ENCODE results near the gene KIDINS220. TPM values are rescaled to one million over a fixed set of nuclear protein-coding genes. Genes with fewer than 3 reads are reported as not detected.
"Not testable (repeated sequence)": the region's sequence is repeated elsewhere in the genome, so short reads cannot be mapped to it uniquely, and the experiment has no call there.

Gene KIDINS220
- total RNA-seq, 1 donor, result 52.2 TPM

DNA sequence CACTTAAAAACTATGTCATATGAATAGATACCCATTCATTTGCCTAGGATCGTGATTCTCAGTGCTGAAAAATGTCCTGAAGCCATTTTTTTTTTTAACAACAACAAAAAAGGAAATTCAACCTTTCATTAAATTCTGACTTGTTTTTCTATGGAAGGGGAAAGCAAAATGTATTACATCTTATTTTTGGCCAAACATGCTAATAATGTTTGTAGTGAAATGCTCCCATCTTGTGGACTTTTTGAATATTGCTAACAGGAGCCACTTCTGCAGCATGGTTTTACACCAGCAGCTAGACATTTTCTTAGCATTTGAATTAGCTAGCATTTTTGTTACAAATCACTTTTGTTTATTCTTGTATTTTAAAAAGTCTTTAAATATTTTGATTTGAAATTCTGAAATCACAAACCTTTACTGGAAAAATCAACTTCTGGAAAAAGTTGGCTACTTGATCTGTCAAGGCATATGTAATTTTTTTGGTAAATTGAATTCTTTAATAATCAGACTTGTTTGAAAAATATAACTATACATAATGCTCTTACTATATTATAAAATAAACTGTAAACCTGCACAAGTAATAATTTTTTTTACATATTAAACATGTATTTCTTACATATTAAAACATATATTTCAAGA, 75.8 kb downstream of the KIDINS220 start:
- DNase-seq (ENCODE audit: low read depth in 2 of 3, low spot score in 2 of 3), result peak in 2 of 3 donors; percentile 30 to 73

DNA sequence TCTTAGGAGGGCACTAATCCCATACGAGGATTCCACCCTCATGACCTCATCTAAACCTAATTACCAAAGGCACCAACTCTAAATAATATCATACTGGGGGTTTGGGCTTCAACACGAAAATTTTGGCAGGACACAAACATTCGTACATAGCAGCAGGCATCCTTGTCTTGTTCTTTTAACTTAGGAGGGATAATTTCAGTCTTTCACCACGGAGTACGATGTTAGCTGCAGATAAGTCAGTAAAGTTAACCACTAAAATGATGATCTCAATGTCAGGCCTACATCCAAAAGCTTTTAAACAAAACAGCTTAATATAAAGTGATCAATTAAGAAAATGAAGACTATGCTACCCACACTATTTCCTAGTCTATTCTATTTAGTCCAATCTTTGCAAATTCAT, 80.7 kb downstream of the KIDINS220 start:
- no peak for DNase-seq (ENCODE audit: low read depth in 2 of 3, low spot score in 2 of 3)

DNA sequence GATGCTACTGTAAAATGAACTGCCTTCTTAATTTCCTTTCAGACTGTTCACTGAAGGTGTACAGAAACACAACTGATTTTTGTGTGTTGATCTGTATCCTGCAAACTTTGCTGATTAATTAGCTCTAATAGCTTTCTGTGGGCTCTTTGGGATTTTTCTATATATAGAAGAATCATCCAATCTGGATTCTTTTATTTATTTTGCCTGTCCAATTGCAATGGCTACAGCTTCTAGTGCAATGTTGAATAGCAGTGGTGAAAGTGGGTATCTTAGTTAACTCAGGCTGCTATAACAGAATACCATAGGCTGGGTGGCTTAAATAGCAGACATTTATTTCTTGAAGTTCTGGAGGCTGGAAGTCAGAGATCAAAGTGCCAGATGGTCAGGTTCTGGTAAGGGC, 81.2 kb downstream of the KIDINS220 start:
- DNase-seq (ENCODE audit: low read depth in 2 of 3, low spot score in 2 of 3), result no peak

DNA sequence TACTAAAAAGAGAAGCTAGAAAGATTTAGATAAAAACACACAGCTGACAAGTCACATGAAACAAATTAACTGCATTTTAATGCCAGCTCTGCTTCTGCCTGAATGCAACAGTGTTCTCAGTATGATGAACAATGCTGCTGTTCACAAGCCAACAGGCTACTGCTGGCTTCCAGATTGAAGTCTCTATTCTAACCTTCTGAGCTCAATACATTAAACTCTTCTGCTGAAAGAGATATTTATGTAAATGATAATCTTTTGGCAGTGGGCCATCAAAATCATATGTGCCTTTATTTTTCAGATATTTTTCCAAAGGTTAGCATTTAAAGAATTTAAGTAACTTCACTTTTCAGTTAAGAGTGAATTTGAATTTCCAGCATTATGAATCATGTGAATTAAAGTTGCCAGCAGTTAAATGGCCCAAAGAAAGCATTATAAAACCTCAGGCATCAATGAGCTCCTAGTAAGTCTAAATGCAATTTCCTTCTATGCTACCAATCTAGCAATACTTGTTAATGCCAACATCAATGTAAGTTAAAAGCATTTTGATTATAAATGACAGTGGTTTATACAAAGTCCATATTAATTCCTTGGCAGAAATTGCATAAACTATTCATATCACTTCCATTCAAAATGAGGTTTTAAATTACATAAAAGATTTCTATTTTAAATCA, 83.2 kb downstream of the KIDINS220 start:
- DNase-seq (ENCODE audit: low read depth in 2 of 3, low spot score in 2 of 3), result no peak

DNA sequence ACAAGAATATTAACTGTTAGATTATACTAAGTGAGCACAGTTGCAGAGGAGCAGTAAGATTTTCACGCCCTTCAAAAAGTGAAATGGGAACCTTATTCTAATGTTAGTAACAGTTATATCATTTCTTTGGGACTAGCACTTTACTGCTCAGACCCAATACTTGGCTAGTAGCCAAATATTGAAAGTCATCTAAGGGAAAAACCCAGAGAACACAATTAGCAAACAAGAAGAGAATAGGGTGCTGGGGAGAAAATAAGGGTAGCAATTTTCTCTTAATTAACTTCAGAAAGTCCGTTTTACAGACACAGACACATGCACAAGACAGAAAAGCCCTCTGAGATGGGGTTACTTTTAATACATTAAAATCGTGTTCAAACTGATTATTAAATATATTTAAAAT, 83.8 kb downstream of the KIDINS220 start:
- DNase-seq (ENCODE audit: low read depth in 2 of 3, low spot score in 2 of 3), result no peak

DNA sequence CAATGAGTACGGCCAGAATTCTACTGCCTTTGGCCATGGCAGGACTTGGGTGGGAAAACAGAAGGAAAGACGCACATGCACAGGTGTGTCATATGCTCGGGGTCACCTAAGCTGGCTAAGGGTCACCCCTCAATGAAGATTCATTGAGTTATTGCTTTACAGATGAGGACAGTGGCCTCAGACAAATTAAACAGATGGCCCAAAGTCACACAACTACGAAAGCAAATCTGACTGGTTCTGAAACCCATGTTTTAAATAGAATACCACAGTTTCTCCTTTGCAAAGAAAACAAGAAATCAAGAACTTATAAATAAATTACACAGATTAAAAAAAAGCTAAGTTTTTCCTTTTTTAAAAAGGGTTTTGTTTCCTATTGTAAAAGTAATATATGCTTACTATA, 85.0 kb downstream of the KIDINS220 start:
- DNase-seq (ENCODE audit: low read depth in 2 of 3, low spot score in 2 of 3), result no peak

DNA sequence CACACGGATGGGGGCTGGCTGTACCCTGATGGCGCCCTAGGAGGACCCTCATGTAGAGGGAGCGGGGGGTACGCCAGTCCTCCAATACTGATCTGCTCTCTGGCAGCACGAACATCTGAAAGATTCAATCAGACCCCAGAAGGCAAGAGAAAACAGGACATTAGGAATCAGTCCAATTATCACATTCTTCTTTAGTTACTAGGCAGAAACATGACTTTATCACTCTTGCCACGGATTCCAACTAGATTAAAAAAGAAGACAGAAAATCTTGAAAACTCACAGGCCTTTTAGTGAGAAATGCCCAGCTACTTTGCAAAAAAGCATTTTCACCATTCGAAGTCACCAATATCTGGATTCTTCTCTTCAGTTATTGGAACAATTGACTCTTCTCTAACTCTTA, 87.2 kb downstream of the KIDINS220 start:
- no peak for DNase-seq (ENCODE audit: low read depth in 2 of 3, low spot score in 2 of 3)

DNA sequence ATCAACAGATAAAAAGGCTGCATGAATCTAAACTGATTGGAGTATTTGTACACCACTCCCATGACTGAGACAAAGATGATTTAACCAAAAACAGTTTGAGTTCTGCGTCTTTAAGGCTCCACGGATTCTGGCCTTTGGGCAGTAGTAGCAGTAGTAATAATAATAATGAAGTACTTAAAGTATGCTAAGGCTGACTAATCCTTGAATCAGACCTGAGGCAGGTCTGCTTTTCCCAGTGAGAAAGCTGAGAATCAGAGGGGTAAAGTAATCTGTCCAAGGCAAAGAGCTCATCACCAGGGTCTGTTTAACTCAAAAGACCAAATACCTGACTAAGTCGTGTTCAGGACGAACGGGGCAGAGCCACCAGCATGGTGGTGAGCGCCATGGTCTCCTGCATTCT, 94.2 kb downstream of the KIDINS220 start:
- no peak for DNase-seq (ENCODE audit: low read depth in 2 of 3, low spot score in 2 of 3)

DNA sequence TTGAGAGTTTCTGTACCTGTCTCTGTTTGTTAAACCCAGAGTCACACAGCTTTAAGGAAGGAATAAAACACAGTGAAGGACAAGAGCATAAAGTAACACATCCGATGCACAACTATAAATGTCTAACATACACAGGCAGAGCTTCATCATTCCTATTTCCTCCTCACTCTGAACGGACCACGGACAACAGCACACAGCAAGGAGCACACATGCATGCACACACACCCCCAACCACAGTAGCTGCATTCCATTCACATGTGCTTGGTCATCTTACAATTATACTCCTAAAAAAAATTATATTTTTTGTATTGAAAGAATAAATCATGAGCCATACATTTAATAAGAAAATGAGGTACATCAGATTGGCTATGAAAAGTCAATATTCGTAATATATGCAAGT, 97.3 kb downstream of the KIDINS220 start:
- no peak for DNase-seq (ENCODE audit: low read depth in 2 of 3, low spot score in 2 of 3)

DNA sequence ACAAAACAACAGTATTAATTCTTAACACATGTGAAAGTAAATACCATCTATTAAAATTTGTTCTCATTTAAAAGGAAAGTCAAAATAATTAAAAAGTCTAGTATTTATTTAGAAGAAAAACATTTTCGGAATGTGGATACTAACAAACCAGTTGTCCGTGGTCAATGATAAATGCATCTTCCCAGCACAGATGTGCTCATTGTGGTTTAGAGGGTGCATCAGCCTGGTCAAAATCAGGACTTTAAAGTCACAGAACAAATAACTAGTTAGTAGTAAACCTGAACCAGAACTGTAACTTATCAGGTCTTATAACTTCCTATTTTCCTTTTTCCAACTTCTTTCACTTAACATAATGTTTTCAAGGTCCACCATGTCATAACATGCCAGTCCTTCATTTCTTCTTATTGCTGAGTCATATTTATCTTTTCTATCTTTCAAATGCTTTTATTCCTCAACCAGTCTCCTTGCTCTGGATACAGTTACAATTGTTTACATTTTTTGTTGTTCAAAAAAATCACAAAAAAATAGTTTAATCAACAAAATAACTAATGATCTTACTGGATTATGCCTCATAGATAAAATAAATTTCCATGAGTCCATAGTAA, 99.7 kb downstream of the KIDINS220 start:
- no peak for DNase-seq (ENCODE audit: low read depth in 2 of 3, low spot score in 2 of 3)

DNA sequence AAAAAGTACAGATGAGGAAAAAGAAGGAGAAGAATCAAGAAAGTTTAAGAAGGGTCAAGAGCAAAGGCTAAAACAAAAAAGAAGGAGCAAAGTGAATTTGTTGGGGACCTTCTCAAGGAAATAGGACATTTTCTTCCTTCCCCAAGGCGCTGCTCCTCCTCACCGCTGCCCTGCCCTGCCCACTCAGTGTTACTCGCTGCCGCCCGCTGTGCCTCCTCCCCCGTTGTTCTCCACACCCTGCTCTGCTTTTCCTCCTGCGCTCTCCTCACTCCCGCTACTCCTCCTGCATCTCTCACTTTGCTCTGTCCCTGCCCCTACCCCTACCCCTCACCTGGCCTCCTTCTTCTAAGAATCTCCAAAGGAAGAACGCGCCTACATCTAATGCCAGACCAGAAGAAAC, 104.8 kb downstream of the KIDINS220 start:
- DNase-seq (ENCODE audit: low read depth in 2 of 3, low spot score in 2 of 3), result no peak

DNA sequence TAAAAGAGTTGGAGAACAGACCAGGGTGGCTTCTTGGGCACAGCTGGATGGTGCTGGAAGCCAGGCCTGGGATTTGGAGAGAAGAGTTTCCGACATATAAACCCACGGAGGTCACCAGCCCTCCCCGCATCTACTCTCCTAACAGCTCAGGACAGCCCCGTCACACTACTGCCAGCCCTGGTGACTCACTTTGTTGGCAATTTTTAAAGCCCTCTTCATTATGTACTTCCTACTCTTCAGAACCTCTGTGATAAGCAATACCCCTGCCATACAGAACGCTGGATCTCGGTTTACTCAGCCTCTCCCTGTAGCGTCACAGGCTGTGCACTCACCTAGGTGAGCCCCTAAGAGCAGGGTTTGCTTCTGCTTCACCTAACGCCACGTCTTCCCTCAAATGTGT, 107.5 kb downstream of the KIDINS220 start:
- DNase-seq (ENCODE audit: low read depth in 2 of 3, low spot score in 2 of 3), result no peak

DNA sequence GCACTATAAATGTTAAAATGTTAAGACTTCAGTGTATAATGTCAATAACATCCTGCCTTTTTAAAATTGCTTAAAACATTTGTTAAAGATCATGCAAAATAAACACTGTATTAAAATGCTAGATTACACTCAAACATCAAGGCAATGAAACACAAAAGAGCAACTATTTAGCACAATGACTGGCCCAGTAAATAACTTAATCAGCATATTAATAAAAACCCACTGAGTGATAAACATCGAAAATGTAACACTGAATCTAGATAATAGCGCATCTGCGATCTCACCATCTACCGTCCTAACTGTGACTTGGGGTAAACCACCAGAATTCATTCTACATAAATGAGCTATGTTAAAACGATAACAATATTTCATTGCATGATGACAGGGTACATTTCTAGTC, 108.3 kb downstream of the KIDINS220 start:
- DNase-seq (ENCODE audit: low read depth in 2 of 3, low spot score in 2 of 3), result not testable (repeated sequence)

DNA sequence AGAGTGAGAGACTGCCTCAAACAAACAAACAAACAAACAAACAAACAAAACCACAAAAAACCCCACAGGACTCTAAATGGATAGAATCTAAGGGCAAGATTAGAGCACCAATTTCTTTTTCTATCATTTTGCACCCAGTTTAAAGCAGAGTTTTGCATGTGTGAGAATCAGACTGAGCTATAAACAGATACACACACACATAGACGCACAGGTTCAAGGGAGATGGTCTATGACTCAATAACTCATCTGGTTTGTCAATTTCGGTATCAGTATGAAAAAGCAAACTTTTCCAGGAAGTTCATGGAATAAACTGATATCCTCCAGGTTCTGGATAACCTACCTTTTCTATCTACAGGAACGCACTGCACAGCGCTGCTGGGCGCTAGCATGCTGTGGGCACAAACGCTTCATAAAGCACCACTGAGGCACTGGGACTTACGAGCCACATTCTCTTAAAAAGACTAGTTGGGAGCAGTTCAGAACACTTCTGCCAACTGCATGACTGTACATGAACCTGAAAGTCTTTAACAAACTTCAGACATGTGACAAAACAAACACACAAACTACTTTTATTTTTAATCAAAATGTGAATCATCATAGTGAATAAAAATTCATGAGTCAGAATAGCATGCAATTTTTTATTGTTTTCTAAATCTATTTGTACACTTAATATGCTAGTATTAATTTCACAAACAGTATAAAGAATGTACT, 109.0 kb downstream of the KIDINS220 start:
- no peak for DNase-seq (ENCODE audit: low read depth in 2 of 3, low spot score in 2 of 3)

DNA sequence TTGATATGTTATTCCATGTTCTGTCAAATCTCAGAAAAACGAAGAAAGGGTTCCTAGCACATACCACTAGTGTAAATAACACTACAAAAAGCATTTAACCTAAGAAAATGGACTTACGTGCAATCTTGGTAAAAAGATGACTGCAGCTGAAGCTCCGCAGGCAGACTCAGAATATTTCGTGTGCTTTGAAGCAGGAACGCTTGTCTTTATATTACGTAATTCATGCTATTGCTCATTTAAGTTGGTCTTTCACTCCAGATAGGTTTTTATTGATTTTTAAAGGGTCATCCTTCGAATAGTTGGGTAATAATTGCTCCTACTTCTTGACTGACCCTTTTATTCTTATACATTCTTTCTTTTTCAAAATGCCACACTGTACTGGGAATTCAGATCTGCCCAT, 111.6 kb downstream of the KIDINS220 start:
- no peak for DNase-seq (ENCODE audit: low read depth in 2 of 3, low spot score in 2 of 3)

DNA sequence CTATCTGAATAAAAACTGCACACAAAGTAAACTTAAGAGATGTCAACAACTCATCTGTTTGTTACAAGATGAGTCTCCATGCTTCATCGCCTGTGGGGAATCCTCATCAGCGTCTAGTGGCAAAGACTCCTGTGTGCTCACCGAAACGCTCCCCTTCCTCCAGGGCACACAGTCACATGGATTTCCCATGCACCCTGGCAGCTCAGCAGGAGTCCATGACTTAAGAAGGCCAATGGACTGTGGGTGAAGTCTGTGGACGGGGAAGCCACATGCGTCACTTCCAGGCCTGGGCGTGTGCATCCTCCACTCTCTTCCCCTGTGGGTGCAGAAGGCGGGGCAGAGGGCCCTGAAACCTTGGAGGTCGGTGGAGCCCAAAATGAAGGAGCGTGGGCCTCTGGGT, 114.4 kb downstream of the KIDINS220 start:
- DNase-seq (ENCODE audit: low read depth in 2 of 3, low spot score in 2 of 3), result no peak

DNA sequence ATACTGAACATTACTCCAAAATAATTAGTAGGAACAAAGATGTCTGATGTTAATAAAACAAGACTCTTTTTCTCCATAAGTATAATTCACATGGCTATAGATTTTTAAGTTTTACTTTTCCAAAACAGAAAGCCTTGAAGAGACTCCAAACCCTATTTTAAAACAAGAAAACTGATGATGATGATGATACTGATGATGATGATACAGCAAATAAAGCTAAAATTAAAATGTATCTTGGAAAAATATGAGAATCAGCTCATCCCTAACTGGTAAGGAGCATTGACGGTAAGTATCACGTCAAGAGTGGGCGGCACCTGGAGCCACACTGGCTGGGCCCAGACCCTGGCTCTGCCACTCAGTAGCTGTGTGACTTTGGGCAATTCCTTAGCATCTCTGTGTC, 116.0 kb downstream of the KIDINS220 start:
- DNase-seq (ENCODE audit: low read depth in 2 of 3, low spot score in 2 of 3), result no peak

DNA sequence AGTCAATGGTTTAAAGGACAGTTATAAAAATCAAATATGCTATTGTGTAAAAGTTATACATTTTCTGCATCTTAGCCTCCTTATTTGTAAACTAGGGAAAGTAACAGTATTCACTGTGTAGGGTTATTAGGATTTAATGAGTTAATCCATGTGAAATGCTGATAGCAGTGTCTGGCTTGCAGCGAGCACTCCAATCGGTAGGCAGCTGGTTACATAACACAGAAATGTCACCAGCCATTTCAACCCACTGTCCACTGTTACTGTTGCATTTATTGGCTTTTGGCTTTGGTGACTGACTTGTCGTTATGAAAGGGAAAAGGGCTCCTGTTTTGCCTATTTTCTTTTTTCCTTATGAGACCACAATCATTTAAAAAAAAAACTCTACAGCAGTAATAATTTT, 116.7 kb downstream of the KIDINS220 start:
- DNase-seq (ENCODE audit: low read depth in 2 of 3, low spot score in 2 of 3), result no peak

DNA sequence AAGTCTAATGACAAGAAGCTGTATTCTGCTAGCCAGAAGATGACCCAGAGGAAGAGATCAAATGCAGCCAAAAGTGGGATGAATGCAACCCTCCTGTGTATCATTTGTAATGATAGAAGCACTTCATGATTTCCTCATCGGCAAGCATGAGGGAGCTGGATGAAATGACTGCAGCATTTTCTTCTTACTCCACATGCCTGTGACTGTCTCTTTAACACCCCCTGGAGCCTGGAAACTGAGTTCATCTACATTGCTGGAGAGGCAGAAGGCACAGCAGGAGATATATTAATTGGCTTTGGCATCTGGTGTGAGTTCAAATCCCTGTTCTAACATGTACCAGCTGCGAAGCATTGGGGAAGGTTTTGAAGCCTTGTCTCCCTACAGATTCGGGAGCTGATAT, 117.9 kb downstream of the KIDINS220 start:
- no peak for DNase-seq (ENCODE audit: low read depth in 2 of 3, low spot score in 2 of 3)

DNA sequence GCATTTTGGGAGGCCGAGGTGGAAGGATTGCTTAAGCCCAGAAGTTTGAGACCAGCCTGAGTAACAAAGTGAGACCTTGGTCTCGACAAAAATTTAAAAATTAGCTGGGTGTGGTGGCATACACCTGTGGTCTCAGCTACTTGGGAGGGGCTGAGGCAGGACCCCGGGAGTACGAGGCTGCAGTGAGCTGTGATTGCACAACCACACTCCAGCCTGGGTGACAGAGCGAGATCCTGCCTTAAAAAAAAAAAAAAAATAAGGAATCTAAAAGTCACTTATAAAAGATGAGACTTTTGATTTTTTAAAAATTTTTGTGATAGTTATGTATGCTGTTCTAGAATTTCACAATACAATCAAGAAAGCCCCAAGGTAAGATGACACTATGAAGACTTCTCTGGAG, 122.4 kb downstream of the KIDINS220 start:
- no peak for DNase-seq (ENCODE audit: low read depth in 2 of 3, low spot score in 2 of 3)

DNA sequence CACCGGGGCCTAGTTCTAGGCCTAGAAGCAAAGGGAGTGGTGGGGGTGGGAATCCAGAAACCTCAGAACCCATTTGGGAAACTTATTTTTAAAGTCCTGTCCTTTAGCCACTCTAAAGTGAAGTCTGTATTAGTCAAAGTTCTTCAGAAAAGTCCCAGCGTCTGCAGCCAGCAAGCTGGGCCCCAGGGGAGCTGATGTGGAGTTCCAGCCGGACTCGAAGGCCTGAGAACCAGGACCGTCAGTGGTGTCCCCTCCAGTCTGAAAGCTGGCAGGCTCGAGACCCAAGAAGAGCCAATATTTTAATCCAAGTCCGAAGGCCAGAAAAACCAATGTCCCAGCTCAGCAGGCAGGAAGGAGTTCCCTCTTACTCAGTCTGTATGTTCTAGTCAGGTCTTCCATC, 123.1 kb downstream of the KIDINS220 start:
- no peak for DNase-seq (ENCODE audit: low read depth in 2 of 3, low spot score in 2 of 3)

DNA sequence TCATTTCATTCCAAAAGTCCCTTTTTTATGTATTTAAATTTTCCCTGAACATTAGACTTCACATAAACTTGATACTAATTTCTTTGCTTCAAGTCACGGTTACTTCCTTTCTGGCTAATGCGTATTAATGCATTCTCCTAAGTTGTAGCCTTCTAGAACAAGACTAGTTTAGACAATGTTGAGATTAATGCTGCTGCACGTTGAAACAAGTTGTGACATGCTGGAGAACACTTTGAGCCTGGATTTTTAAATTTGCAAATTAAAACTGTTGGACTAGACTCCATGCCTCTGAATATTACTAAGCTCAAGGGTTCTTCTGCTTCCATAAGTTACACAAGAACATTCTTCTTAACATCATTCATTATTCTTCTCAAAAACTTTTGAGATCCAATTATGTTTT, 126.5 kb downstream of the KIDINS220 start:
- no peak for DNase-seq (ENCODE audit: low read depth in 2 of 3, low spot score in 2 of 3)

Data from hematopoietic multipotent progenitor cell (in vitro differentiated cells).